ENCODE data around the gene RNF220.

- no peak for TF ChIP-seq CTCF (conservative IDR thresholded peaks at IDR 0.05; ENCODE audit: low read depth, low read length)
- TF ChIP-seq EZH2 (IDR thresholded peaks at IDR 0.05; ENCODE audit: low read length, unreplicated experiment) = no peak
These were observed 296.1 kb downstream of the RNF220 start for GRCh38 chr1:44701141-44701573.
